Measurements from ENCODE around the gene FAM20A.

Gene FAM20A

DNA sequence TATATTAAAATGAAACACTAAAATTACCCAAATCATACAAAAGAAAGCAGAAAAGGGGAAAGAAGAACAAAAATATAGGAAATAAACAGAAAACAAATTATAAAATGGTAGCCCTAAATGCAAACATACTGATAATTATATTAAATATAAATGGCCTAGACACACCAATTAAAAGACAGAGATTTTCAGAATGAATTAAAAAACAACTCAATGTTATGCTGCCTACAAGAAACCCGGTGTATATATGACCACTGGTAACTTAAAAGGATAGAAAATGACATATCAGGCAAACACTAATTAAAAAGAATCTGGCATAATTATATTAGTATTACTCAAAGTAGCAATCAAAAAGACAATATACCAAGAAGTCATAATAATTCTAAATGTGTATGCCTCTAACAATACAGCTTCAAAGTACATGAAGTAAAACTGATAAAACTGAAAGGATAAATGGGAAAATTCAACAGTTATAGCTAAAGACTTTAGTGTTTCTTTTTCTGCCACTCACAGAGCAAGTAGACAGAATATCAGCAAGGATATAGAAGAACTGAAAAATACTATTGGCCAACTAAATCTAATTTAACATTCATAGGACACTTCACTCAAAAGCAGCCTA is 7.5 kb upstream of the FAM20A start:
- DNase-seq = no peak

DNA sequence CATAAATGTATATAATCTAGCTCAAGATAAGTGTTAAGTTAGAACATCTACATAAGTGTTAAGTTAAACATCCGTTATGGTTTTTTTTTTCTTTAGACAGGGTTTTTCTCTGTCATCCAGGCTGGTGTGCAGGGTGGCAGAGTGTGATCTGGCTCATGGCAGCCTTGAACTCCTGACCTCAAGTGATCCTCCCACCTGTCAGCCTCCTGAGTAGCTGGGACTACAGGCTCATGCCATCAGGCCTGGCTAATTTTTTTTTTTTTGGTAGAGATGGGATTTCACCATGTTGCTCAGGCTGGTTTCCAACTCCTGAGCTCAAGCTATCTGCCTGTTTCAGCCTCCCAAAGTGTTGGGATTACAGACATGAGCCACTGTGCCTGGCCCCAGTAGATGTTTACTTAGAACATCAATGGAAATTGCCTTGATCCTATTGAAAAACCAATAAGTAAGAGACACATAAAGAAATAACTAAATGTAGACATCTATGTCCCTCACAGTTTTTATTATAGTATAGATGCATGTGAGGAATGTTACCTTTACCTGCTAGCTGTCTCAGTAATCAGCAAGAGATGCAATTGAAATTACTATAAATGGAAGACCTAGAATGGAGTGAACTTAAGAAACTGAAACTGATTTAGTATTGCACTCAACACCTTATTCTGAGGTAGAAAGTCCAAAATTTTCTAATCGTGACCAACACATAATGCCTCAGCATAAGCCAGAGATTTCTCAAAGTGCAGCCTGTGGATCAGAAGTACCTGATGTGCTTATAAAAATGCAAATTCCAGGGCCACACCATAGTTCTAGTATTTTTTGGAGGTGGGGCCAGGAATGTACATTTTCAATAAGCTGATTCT is 5.5 kb upstream of the FAM20A start:
- DNase-seq = no peak

DNA sequence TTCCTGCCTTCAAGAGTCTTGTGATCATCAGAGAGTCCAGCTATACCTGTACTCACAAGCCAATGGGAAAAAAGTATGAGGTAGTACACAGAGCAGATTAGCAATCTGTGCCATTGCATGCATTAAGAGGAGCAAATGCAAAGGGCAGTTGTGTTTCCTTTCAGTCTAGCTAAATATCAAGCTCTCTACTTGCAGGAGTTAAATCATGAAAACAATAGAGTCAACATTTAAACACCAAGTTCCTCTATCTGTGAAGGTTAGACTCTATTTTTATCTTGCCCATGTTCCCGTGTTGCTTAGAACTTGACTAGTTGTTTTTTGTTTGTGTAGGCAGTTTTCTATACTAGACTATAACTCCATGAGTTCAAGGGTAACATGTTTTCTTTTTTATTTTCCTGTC is 4.7 kb upstream of the FAM20A start:
- no peak for DNase-seq

DNA sequence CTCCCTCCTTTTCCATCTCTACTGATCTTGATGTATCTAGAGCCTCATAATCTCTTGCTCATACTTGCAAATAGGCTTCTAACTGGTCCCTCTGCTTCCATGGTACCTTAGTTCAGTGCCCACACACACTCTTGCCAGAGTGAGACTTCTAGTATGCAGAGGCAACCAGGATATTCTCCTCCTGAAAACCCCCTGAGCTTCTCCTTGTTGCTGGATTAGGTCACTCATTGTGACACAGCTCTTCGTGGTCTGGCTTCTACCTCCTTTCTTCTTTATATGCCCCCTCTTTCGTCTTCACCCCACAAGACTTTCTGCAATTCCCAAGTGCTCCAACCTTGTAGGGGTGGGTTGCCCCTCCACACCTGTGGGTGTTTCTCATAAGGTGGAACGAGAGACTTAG is 2.5 kb upstream of the FAM20A start:
- no peak for DNase-seq

DNA sequence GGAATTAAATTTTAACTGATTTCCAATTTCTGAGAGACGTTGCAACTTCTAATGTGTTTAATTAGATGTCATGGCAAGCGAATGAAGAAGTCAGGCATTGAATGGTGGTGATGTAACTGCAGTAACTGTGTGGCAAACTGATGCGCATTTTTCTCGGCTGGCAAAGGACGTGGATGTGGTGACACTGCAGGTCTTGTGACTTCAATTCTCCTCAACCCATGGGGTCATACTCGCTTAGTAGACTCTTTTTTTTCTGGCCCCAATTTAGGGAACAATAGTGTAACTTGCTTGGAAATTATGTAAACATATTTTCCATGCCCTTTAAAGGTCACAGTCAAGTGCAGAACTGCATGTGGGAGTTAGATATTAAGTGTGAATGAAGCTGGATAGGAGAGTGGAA is 1.9 kb upstream of the FAM20A start:
- DNase-seq = no peak

DNA sequence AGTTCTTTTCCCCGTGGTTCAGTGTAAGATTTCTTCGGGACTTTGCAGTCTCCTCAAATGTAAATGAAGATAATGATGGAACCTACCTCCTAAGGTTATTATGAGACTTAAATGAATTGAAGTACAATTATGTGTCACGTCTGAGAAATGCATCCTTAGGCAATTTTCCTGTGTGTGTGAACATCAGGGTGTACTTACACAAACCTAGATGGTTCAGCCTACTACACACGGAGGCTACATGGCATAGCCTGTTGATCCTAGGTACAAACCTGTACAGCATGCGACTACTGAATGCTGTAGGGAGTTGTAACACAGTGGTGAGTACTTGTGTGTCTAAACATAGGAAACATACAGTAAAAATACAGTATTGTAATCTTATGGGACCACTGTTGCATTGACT is 1.1 kb upstream of the FAM20A start:
- DNase-seq = no peak

DNA sequence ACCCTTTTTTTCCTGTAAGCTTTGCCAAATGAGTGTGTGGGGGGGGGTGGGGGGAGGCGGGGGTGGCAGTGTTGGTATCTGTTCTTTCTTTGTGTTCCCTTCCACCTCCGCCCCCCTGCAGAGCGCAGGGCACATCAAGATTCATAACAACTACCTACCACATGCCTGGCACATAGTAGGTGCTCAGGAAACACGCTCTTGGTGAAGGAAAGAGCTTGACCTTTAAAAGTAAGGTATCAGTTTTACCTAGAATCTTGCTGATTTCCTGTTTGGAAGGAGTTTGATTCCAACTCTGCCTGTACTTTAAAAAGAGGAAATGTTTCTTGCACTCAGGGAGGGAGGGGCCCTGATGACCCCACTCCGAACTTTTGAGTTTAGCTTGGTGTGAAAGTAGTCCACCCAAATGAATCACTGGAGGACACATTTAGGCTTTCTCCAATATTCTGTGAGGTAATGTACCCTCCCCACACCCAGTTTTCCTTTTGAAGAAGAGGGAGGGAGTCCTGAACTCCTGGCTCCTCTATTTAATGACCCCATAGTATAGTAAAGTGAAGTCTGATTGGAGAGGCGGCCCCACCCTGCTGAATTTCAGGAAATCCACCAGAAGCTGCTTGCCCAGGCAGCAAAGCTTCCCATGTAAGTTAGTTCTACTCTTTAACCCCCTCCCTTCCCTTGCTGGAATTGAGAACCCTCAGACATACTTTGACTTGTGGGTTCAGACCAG is 560 bp upstream of the FAM20A start:
- DNase-seq = no peak

DNA sequence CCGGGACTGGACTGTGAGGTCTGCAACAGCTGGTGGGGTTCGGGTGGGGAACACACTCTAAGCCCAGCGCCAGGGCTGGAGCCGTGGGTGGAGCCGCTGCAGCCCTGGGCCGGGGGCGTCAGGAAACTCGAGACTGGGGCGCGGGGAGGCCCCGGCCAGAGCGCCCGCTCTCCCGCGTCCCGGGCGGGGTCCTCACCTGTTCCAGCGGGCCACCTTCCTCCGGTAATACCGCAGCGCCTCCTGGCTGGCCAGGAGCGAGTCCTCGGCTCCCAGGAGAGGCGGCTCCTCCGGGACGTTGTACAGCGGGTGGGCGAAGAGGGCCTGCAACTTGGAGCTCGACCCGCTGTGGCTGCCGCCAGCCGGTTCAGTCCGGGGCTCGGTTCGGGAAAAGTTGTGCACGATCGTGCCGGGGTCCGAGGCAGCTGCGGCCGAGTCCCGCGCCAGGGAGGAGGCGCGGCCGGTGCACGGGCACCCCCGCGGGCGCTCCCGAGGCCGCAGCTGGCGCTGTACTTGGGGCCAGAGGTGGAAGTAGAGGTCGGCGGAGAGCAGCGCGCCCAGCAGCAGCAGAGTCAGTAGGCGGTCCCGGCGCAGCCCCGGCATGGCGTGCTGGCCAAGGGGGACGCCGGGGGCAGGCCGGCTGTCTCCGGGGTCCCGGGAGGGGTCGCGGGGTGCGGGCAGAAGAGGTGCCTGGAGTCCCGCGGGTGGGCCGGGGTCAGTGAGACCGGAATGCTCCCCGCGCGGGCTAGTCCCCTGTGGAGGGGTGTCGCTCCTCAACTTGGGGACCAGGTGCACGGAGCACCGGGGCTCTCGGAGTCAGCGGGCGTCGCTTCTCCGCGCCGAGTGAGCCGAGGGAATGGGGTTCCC is 868 bp downstream of the FAM20A start:
- no peak for DNase-seq

DNA sequence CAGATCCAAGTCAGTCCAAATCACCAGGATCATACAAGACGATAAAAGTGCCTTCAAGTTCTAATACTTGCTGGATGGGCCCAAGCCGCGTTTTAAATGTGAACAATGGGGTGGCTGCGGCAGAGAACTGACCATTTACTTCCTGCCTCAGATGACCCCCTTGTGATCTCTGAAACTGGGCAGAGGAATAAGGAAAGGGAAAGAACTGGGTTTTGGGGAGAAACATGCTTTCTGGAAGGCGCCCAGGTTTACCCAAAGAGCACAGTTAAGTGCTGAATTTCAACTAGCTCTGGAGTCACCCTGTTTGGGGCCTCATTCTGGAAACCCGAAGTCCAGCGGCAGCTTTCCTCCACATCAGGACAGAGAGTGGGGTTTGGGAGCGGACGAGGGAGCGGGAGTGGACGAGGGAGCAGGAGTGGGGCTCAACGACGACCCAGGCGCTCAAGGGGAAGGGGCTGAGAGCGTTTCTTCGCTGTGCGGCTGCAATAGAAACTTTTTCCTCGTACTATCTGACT is 1.6 kb downstream of the FAM20A start:
- no peak for DNase-seq

DNA sequence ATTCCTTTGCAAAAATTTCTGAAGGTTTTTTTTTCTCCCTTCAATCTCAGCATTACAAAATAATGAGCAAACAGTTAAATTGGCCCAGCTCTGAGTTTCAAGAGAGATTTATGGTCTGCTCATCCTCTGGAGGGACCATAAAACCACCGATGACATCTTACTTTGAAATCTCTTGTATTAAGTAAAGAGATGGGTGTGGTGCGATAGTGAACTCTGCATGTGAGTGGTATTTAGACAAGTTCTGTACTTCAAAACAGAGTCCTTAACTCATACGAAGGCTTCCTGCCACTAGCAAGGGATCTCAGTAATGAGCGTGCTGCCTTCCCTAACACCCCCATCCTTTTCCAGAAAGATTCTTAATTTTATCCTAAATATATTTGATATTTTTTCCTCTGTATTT is 2.1 kb downstream of the FAM20A start:
- no peak for DNase-seq

DNA sequence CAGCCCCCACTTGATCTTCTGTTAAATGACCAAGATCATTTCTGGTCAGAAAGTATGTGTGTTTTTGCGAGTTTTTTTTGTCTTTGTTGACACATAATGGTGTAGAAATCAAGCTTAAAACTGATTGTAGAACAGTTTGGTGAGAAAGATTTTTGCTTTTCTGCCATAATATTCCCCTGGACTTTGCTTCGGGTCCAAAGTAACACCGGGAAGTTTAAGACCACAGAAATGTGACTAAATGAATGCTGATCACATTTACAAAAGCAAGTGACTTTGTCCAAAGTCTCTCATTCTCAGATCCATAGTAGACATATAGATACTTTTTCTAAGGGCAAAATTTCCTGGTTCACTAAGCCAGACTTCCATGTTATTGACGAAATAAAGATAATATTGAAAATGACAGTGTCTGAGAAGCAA is 2.6 kb downstream of the FAM20A start:
- DNase-seq = no peak

DNA sequence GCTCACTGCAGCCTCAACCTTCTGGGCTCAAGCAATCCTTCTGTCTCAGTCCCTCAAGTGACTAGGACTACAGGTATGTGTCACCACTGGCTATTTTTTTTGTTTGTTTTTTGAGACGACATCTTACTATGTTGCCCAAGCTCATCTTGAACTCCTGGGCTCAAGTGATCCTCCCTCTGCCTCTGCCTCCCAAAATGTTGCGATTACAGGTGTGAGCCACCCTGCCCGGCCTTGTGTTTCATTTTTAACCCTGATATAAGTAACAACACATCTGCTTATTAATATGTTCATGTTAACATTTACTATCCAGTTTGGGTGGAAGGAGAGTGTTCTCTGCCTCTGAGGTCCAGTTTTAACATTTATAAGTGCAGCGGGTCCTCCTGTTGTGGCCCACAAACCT is 3.1 kb downstream of the FAM20A start:
- no peak for DNase-seq

DNA sequence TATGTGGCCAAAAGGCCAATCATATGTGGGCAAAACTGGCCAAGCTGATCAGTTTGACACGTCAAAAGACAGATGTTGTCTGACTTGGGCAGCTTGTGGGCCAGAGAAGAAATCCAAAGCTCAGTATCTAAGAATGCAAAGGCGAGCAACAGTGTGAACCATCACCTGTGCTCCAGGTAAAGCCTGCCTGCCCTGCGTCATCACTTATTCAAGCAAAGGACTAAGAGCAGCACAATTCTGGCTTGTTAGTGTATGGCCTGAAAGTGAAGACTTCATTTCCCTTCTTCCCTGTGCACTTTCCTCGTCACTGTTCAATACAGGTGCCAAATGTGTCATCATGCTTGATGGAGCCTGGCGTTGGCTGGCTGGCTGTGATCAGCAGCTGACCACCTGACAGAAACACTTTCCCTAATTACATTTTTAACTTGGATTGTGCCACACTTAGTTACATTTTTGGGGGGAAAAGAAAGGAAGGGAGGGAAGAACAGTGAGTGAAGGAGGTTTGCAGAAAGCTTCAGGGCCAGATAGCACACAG is 4.7 kb downstream of the FAM20A start:
- no peak for DNase-seq

DNA sequence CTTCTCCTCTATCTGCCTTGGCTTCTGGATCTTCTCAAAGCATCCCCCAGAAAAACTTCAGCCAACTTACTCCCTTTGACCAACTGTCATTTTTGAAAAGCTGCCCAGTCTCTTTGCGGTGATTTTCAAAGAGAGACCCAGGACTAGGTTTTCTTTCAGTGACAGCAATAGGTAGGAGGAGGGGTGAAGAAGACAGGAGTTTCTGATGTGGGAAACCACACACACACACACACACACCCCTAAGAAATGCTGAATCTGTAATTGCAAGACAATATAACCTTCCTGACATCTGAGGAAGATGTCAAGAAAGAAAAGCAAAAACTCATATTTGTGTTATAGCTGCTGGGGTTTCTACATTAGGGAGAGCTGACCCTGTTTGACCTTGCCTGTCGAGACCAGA is 5.2 kb downstream of the FAM20A start:
- DNase-seq = no peak

DNA sequence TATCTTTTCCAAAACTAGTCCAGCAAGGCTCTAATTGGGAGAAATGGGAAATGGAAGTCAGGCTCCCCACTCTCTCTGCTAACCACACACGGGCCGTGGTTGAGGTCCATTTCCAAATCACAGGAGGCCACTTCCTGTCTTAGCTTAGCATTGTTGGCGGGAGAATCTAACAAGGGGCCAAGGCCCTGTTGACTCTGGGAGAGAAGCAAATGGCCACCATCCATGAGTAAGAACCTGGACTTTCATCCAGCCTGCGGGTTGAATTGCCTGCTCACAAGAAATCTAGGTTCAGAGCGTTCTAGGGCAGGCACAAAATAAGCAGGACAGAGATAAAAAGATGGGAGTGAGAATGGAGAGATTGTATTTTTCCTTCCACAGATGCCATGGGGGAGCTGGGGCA is 5.7 kb downstream of the FAM20A start:
- no peak for DNase-seq

DNA sequence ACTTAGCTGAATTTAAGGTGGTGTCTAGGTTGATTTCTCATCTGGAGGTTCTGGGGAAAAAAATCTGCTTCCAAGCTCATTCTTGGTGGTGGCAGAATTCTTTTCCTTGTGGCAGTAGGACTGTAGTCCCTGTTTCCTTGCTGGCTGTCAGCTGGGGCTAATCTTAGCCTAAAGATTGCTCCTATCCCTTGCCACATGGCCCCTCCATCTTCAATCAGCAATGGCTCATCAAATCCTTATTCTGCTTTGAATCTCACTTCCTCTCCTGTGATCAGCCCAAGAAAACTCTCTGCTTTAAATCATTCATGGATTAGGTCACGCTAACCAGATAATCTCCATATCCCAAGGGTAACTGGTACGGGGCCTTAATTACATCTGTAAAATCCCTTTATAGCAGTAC is 6.6 kb downstream of the FAM20A start:
- no peak for DNase-seq

DNA sequence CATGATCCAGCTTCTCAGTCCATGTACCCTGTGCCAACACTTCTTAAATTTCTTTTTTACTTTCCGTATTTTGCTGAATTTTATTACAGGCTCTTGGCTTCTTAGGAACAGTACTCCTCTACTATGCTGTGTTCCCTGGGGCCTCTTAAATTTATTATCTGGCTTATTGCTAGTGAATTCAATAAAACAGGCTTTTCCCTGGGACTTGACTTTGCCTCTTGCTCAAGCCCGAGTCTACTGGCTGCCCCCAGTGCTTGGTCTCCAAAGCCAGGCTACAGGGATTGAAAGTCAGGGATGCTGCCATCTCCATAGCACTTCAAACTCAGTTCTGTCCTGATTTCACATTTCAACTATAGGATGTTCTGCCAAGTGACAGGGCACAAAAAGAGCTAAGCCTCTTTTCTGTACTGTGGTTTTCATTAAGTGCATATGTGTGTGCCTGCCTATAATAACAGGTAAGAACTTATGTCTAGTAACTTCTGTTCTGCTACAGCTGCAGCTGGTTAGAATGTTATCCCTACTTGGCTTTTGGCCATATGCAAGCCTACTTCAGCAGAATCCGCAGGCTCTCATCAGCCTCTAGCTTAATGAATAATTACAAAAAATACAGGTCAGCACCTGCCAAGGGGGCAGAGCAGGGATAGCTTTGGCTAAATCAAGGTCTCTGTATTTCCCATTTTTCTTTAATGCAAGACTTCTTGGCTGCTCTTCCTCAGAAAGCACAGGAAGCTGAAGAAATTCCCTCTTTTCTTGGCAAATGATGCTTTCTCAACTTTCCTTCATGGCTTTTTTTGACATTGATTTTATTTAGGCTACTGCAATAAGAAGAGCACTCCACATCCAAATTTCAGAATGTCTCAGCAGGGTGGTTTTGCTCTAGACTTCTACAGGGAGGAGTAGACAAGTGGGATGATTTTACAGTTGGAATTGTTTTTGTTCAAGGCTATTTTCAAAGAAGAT is 8.2 kb downstream of the FAM20A start:
- no peak for DNase-seq

DNA sequence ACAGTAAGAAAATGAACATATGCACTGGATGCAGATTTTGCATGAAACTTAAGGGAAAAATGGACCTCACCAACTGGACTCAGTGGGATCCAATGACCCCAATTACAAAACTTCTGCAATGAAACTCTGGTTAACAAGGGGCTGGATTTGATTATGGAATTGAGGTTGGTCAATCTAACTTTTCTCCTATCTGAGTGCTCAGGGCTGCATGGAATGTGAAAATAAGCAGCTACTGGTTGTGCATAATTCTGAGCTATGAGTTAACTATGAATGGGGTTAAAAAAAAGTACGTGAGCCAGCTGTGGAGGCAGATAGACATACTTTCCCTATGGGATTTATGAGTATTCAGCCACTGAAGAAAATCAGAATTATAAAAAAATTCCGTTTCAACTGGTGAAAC is 9.2 kb downstream of the FAM20A start:
- no peak for DNase-seq

DNA sequence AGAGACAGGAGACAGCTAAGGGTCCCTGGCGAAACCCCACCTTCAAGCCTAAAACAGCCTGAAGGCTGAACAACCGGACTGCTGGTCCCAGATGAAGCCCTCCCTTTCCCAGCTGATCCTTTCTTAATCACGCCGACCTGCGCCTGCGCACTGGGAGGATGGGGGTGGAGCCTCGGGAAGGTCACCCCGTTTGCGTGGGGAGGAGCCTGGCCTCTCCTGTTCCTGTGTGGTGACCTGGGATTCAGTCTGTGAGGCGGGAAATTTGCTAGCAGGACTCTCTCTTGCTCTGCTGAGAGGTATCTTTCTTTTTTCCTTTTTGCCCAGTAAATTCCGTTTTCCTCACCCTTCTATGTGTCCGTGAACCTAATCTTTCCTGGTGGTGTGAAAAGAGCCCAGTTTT is 9.6 kb downstream of the FAM20A start:
- DNase-seq = no peak

DNA sequence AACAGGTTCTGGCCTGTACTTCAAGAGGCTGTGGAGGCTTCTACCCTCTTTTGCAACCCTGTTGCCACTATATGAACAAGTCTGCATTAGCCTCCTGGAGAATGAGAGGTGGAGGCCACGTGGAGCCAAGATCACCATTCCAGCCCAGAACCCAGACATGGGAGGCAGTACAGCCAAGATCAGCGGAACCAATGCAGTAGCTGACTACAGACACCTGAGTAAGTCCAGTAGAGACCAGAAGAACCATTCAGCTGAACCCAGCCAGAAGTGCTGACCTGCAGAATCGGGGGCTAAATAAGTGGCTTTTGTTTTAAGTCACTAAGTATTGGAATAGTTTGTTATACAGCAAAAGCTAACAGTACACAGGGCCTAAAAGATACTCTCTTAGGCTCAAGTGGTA is 12.1 kb downstream of the FAM20A start:
- no peak for DNase-seq

DNA sequence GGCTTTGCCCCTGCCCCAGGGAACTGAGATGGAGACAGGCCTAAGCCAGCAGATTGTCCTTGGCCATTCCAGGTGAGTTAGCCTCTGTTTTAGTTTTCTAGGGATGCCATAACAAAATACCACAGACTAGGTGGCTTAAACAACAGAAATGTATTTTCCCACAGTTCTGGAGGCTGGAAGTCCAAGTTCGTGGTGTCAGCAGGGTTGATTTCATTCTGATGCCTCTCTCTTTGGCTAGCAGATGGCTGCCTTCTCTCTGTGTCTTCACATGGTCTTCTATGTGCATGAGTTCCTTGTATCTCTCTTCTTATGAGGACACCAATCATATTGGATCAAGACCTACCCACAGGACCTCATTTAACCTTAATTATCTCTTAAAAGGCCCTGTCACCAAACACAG is 12.8 kb downstream of the FAM20A start:
- DNase-seq = no peak

All from activated CD4-positive, alpha-beta T cell treated with anti-CD3 and anti-CD28 coated beads, Interleukin-2, amount 50 U/mL, for 4 hours (primary cell).